GM03348 (cell line): Measurements from ENCODE around the gene VAC14.
"Not testable (repeated sequence)": the region's sequence is repeated elsewhere in the genome, so short reads cannot be mapped to it uniquely, and the experiment has no call there.

Experiments used
- DNase-seq: peaks from one replicate; pipeline ENCODE4 v3.0.0; 2012; ENCODE audit warnings: low spot score

Gene VAC14

GRCh38 chr16:70743791-70744190, 57.2 kb downstream of the VAC14 start:
- DNase-seq, result no peak

GRCh38 chr16:70742967-70743366, 58.0 kb downstream of the VAC14 start:
- DNase-seq, result not testable (repeated sequence)

DNA sequence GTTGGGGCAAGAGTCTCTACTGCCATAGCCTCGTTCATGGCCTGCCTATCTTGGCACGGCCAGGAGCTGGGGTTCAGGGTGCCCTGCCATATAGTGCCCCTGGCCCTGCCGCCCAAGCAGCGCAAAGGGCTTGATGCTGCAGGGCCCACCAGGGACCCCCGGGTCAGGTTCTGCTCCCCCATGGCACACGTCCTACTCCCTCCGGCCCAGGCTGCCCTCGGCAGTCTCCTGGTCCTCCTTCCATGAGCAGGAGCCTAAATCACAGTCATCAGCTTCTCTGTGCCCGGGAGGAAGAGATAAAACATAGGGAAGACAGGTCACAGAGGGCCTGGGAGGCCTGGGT, 59.2 kb downstream of the VAC14 start:
- DNase-seq, result no peak

GRCh38 chr16:70740914-70741782, 59.8 kb downstream of the VAC14 start:
- peak; percentile 82 for DNase-seq

GRCh38 chr16:70740174-70740913, 60.6 kb downstream of the VAC14 start:
- DNase-seq, result no peak

DNA sequence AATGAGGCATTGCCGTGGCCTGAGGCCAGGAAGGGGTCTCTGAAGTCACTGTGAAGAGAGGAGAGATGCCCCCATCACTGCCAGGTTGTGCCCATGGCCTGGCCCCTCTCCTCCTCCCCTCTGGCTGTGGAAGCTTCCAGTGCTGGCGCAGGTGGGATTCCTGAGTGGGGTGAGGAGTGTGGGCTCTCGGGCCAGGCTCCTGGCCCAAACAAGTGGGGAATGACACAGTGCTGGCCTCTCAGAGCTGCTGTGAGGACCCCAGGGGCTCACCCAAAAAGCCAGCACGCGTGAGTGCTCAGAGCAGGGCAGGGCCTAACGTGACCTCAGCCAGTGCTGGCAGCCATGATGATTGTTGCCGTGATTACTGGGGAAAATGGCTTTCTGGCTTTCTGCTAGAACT, 61.6 kb downstream of the VAC14 start:
- DNase-seq, result no peak

DNA sequence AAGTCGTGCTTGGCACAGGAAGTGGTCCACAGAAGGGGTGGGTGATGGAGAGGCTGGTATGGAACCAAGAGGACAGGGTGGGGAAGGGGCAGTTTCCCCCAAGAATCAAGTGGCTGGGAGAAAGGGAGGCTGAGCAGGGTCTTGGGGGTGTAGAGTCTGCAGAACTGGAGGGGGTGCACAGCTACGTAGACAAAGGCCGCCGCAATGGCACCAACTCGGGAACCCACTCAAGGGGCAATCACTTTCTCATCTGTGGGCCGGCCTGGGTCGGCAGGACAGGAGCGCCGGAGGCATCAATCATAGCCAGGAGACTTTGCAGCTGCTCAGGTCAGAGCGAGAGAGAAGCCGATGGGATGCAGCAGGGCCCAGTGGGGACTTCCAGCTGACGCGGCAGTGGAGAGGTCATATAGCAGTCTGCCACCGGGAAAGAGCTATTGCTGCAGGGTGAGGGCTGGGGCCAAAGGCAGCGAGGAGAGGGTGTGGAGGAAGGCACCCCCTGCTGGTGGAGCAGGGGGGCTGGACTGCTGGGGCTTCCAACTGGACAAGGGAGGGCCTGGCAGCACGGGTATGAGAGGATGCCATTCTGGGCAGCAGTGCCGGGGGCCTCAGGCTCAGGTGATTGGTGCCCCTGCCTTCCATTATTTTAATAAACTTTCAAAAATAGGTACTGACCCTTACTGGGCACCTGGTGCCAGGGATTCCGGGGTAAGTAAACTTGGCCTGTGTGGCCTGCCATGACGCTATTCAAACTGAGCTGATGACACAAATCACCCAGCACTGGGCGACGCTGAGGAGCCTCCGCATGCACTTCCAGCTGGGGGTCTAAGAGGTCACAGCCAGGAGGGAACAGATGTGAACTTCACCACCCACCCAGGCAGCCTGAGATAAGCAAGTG, 62.6 kb downstream of the VAC14 start:
- DNase-seq, result peak; percentile 88

DNA sequence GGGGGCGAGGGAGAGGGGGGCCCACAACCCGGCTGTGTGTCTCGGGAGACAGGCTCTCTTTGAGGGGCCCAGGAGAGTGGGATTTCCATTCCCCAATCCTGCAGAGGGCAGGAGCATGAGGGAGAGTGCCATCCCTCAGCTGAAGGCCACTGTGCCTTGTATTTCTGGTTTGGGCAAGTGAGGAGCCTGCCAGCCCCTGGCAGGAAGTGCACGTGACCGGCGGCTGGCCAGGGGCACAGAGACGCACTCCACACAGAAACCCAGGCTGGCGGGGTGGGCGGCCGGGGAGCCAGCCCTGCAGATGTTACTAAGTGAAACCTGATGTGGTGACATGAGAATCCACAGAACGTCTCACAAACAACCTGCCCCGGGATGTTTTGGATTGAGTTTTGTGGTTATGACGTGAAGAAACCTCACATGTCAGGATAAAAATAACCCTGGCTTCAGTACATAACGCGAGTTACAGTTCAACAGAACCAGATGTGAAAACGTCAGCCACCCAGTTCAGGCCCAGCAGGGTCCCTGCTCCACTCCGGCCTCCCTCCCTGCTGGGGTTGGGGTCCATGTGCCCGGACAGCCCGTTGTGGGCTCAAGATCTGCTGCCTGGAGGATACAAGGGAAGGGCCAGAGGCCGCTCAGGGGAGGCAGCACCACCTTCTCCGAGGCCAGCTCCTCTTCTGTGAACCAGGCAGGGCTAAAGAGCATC, 63.4 kb downstream of the VAC14 start:
- peak; percentile 93 for DNase-seq

DNA sequence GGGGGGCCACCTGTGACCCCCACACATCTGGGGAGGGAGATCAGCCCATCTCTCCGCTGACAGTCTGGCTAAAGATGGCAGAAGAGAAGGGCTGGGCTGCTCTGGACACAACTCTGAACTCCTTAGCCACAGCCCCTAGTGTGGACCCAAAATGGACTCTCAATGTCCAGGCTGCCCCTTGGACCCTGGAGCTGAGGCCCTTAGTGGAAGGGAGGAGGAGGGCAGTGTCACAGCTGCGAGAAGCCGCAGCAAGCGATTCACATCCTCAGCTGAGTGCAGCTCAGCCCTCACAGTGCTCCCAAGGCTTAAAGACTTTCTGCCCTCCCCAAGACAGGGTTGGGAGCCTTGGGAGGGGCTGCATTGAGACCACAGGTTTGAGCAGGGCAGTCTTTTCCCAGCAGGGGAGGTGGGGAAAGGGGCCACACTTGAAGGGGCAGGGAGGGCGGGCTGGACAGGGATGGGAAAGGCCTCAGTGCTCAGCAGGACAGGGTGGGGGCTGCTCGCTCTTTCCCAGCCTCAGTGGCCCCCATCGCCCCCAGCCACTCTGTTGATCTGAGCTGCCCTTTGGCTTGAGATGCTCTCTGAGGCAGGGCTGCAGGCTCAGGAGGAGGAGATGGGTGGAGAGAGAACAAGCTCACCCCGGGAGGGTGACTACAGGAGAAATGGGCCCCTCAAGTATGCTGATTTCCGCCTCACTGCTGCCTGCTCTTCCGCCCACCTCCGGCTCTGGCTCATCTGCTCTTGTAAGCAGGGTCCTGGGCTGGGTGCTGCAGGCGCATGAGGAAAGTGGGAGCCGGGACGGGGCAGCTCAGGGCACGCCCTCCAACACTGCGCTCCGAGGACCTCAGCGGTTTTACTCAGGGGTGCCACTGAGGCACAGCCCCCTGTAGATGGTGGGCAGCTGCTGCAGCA, 64.2 kb downstream of the VAC14 start:
- DNase-seq, result no peak

DNA sequence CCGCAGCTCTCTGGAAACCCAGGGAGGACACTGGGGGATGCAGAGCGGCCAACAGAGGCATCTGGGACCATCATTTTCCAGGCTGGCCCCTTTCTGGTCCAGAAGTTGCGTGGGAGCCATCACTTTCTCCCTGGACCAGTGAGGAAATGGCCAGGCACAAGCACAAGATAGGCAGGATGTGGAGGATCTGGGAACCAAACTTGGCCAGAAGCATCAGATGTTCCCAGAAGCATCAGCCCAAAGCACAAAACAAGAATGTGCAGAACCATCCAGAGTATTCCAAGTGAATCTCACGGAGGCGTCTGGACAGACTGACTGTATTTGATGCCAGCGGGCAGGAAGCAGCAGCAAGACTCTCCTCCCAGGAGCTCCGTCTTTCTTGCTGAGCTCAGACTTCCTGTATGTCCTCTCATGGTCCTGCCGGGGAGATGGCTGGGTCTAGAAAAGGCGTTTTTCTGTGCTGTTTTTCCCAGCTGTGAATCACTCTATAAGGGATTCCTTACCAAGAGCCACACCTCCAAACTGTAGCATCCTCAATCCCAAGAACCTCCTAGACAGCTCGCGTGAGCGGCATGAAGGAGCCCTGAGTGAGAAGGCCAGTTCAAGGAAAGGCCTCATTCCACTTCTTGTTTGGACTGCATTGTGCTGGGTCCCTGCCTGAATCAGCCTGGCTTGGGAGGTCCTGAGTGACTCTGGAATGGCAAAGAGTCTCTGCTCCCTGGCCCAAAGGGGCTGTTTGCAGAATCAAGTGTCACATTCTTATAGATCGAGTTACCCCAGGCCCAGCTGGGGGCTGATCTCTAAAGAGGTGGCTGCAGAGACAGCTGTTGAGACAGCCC, 65.6 kb downstream of the VAC14 start:
- DNase-seq, result peak; percentile 84

GRCh38 chr16:70734522-70735095, 66.3 kb downstream of the VAC14 start:
- no peak for DNase-seq

DNA sequence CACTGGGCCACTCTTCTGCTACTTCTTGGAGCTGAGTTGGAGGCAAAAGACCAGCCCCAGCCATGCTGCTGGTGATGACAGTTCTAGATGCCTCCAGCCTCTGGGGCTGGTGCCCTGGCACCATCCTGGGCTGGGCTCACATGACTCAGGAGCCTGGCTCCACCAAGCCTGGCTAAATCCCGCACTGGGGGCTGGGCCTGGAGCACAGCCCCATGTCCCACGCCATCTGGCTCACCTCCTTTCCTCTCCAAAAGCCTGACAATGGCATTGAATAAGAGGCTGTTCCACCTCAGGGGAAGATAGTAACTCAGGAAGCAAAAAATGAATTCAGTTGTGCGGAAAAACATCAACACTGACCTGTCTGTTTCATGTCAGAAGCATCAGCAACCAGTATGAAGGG, 70.0 kb downstream of the VAC14 start:
- no peak for DNase-seq

GRCh38 chr16:70730031-70730430, 70.9 kb downstream of the VAC14 start:
- no peak for DNase-seq

DNA sequence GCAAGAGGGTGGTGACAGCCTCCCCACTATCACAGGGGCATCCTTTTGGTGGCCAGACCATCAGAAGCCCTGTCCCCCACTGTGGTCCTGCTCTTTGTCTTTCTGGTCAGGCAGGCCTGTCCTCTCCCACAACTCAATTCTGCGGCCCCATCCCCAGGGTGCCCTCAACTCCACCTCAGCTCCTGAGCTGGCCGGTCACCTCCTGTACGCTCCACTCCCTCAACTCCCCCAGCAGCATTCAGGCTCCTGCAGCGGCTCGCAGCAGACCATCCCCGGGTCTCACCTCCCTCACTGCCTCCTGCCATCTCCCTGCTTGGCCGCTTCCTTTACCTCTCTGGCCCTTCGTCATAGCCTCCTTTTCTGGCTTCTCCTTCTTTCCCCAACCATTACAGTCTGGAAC, 71.7 kb downstream of the VAC14 start:
- no peak for DNase-seq

- no peak for DNase-seq
Observed at GRCh38 chr16:70728150-70728549, 72.8 kb downstream of the VAC14 start.

DNA sequence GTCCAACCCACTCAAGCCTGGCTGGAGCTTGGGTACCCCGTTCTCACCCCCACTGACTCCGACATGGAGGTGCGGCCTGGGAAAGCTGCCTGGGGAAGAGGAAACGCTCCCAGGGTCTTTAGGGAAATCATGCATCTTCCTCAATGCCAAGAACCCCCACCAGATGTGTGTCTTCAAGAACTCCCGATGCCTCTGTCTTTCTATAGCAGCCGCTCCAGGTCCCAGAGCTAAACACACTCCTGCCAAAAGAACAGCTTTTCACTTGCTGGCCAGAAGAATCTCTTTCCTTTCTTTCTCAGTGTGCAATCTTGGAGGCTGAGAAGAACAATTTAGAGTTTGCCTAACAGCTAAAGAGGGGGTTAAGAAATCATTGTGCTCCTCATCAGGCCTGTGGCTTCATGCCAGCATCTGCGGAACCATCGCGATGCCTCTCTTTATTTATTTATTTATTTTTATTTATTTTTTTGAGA, 74.0 kb downstream of the VAC14 start:
- no peak for DNase-seq

DNA sequence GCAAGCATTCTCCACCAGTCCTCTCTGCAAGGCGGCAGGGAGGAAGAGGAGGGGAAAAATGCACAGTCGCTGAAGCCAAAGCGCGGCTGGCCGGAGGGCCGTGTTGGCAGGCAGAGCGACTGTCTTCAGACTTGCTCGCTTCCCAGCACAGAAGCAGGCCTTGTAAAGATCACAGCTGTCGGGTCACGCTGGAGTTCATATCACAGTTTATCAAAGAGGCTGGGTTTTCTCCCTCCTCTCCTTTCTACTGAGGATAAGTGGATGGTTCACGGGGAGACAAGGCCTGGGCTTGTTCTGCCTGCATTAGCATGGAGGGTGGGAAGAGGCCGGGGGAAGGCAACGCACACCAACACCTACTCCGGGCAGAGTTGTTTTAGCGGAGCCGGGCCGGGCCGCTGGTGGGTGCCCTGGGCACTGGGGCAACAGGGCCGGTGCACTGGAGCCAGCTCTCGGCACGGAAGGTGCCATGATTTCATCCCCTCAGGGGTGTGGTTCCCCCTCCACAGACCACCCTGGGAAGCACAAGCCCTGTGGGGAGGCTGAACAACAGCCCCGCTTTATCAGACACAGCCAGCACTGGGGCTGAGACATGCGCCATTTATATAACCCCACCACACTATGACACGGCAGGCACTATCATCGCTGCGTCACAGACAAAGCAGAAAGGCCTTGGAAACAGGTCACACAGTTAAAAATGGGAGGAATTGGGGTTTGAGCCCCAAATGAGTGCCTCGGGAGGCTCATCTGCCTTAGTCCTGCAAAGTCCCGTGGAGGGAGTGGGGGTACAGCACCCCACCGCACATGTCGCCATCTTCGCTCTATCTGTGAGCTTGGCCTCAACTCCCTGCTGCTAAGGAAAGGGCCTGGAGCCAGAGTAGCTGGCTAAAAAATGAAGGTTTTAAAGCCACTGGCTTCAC, 74.8 kb downstream of the VAC14 start:
- DNase-seq, result no peak
